GM04504 (cell line): ENCODE measurements around the gene TAF13.
"Not testable (repeated sequence)": the region's sequence is repeated elsewhere in the genome, so short reads cannot be mapped to it uniquely, and the experiment has no call there.

Experiments used
- DNase-seq: peaks from one replicate; pipeline ENCODE4 v3.0.0-alpha.2; 2012; ENCODE audit warnings: low read depth

TAF13 gene

GRCh38 chr1:109046671-109047070 is 29.1 kb downstream of the TAF13 start:
- DNase-seq = no peak

- no peak for DNase-seq
Measured at GRCh38 chr1:109045595-109045994, 30.2 kb downstream of the TAF13 start.

- DNase-seq = peak; percentile 89
Measured at GRCh38 chr1:109041621-109042468, 34.0 kb downstream of the TAF13 start, which contains the start of gene WDR47. WDR47 (minus strand) TSS chr1:109042102; CDS start chr1:109023512, 18,590 bp downstream.

- no peak for DNase-seq
Measured at GRCh38 chr1:109040989-109041620, 34.7 kb downstream of the TAF13 start.

- no peak for DNase-seq
Measured at GRCh38 chr1:109040627-109040988, 35.2 kb downstream of the TAF13 start.

- DNase-seq = no peak
Measured at GRCh38 chr1:109034382-109034781, 41.4 kb downstream of the TAF13 start.

- not testable (repeated sequence) for DNase-seq
Measured at GRCh38 chr1:109029493-109029892, 46.3 kb downstream of the TAF13 start.

- no peak for DNase-seq
Measured at GRCh38 chr1:109027841-109028240, 48.0 kb downstream of the TAF13 start.

- no peak for DNase-seq
Measured at GRCh38 chr1:109025694-109026093, 50.1 kb downstream of the TAF13 start.

GRCh38 chr1:109024646-109025045 is 51.2 kb downstream of the TAF13 start:
- no peak for DNase-seq

GRCh38 chr1:109020693-109021257 is 55.0 kb downstream of the TAF13 start:
- no peak for DNase-seq

- not testable (repeated sequence) for DNase-seq
Measured at GRCh38 chr1:109017719-109018118, 58.1 kb downstream of the TAF13 start.

GRCh38 chr1:109017134-109017533 is 58.7 kb downstream of the TAF13 start:
- no peak for DNase-seq
